Stomach (tissue), 4 donors: Measurements from ENCODE around the gene MLLT10.

Experiments
- CTCF ChIP-seq, 7 experiments: fragments of 450-650 bp in 4 of 7; fragments of 200-600 bp in 3 of 7; sonication (generic) in 3 of 7; IDR thresholded peaks; one replicate each; pipeline ENCODE4 v1.5.1; 2016 to 2019; ENCODE audit warnings: antibody characterized with exemption in 7 of 7, control low read depth in 2 of 7, mild to moderate bottlenecking in 1 of 7
- EP300 ChIP-seq: sonication (generic); formaldehyde crosslinking; IDR thresholded peaks from one replicate; pipeline ENCODE4 v1.6.1; 2017; ENCODE audit warnings: antibody characterized with exemption
- POLR2A ChIP-seq, 4 donors: fragments of 450-650 bp; IDR thresholded peaks; one replicate each; pipeline ENCODE4 v1.6.1; 2016; ENCODE audit warnings: antibody characterized with exemption in 4 of 4, control low read depth in 2 of 4, mild to moderate bottlenecking in 1 of 4, moderate library complexity in 1 of 4
- POLR2AphosphoS5 ChIP-seq, 3 donors: sonication (generic); formaldehyde crosslinking; IDR thresholded peaks; one replicate each; pipeline ENCODE4 v1.6.1; 2016; ENCODE audit warnings: antibody characterized with exemption in 3 of 3

GRCh38 chr10:21637795-21638194 lies 103.8 kb downstream of the MLLT10 start:
- TF ChIP-seq CTCF (IDR thresholded peaks at IDR 0.05) (no peak), POLR2A (IDR thresholded peaks at IDR 0.05) (no peak), POLR2AphosphoS5 (IDR thresholded peaks at IDR 0.05) (no peak), EP300 (no peak)
